Kidney (tissue), 14 donors: ENCODE measurements around the gene STARD5. TPM values are rescaled to one million over a fixed set of nuclear protein-coding genes. Genes with fewer than 3 reads are reported as not detected.

Experiments
- DNase-seq, 5 donors: peaks; one replicate each; pipeline ENCODE4 v3.0.0-alpha.2; 2013 to 2020
- FAIRE-seq: peaks from 2 replicates; lab custom pipeline; 2012; peaks lifted over from hg19 to GRCh38; lab: Jason Lieb, UNC
- H3K27ac ChIP-seq, 2 donors: one replicate each; pipeline ENCODE4 v1.7.0; 2013; ENCODE audit warnings: low read depth in 2 of 2, low read length in 2 of 2, inconsistent platforms in 1 of 2
- H3K27me3 ChIP-seq: one replicate; pipeline ENCODE4 v1.7.1; 2013; ENCODE audit warnings: low read length, inconsistent platforms; ENCODE audit not compliant: control insufficient read depth, insufficient read depth
- H3K36me3 ChIP-seq, 3 donors: one replicate each; pipeline versions ENCODE4 v1.7.0 to v1.7.1; 2013; ENCODE audit warnings: low read length in 3 of 3, control low read depth in 1 of 3, inconsistent platforms in 1 of 3; ENCODE audit not compliant: insufficient read depth in 3 of 3, control insufficient read depth in 2 of 3
- H3K4me1 ChIP-seq, 3 donors: one replicate each; pipeline versions ENCODE4 v1.7.0 to v1.7.1; 2013; ENCODE audit warnings: low read length in 3 of 3, inconsistent platforms in 1 of 3, low read depth in 1 of 3; ENCODE audit not compliant: control insufficient read depth in 2 of 3, insufficient read depth in 2 of 3
- H3K4me3 ChIP-seq, 3 donors: one replicate each; pipeline versions ENCODE4 v1.7.0 to v1.8.1; 2013; ENCODE audit warnings: low read length in 3 of 3, control low read depth in 1 of 3, inconsistent platforms in 1 of 3
- H3K9ac ChIP-seq, 3 donors: one replicate each; pipeline versions ENCODE4 v1.7.0 to v1.7.1; 2013; ENCODE audit warnings: low read length in 3 of 3, control low read depth in 1 of 3, inconsistent platforms in 1 of 3
- H3K9me3 ChIP-seq, 3 donors: one replicate each; pipeline versions ENCODE4 v1.7.0 to v1.7.1; 2013; ENCODE audit warnings: low read length in 3 of 3, control low read depth in 1 of 3, inconsistent platforms in 1 of 3; ENCODE audit not compliant: control insufficient read depth in 2 of 3, insufficient read depth in 1 of 3
- CTCF ChIP-seq: IDR thresholded peaks from 3 replicates; pipeline ENCODE4 v1.5.1; 2012; ENCODE audit warnings: mild to moderate bottlenecking, moderate library complexity, borderline replicate concordance; ENCODE audit not compliant: insufficient read depth; ENCODE audit errors: extremely low read depth
- intact Hi-C: fragments of 100-400 bp; cut with DNase I; formaldehyde crosslinking; loops from one replicate; pipeline ENCODE4 v1.11.1; 2022
- polyA plus RNA-seq: library from polyadenylated mRNA; stranded (reverse); fragments of 350-450 nt; fragmentation: Illumina TruSeq; extraction: RNeasy Lipid Tissue Mini Kit (QIAGEN cat#74804); gene quantifications from one replicate; pipeline ENCODE4 v1.2.3, GENCODE V29; 2014; ENCODE audit warnings: low read depth, low replicate concordance; ENCODE audit not compliant: insufficient read depth
- total RNA-seq: library from RNA; stranded (reverse); fragmentation: NEBNext Ultra II Directional; extraction: Animal tissue kit (Norgen Biotek cat#: 25700); gene quantifications from one replicate; pipeline ENCODE4 v1.2.1, GENCODE V29; 2021
- donor health status: control.
- donor health status: control.
- donor health status: control.
- donor health status: control.
- donor health status: control.
- donor health status: DM: yes; HTN: yes; CAD: no.
- donor health status: Normal renal cell carcinoma (clear cell type).

The STARD5 gene
- total and polyA plus RNA-seq, 2 donors from 2014 or later: 3.2 to 4.1 TPM

- no peak overlapping the region for H3K27ac ChIP-seq
- H3K9me3 ChIP-seq: no peaks in the 10 kb centered on the region
- intact Hi-C loops: no loop called here
- H3K4me1 ChIP-seq: no peaks in the 10 kb centered on the region
- H3K36me3 ChIP-seq: no peaks in the 10 kb centered on the region
- no peak for FAIRE-seq
- no peaks in the 10 kb centered on the region for H3K27me3 ChIP-seq
- DNase-seq: no peak
- TF ChIP-seq CTCF: no peak
- no peak overlapping the region for H3K4me3 ChIP-seq
- H3K9ac ChIP-seq: no peak overlapping the region
Observed at GRCh38 chr15:81326466-81327212, 2.7 kb upstream of the STARD5 start.

DNA sequence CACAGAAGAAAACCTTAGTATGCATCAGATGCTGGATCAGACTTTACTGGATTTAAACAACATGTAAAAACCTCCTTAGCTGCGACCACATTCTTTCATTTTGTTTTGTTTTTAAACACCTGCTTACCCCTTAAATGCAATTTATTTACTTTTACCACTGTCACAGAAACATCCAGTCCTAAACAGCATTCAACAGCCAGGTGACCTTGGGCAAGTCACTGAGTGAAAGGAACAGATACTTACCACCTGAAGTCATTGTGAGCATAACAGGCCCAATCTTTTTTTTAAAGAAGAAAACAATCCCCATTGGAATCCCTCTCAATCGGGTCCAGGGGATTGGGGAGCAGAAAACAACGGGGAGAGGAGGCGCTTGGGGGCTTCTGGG lies 390 bp downstream of the STARD5 start:
- H3K9ac ChIP-seq: peak overlapping the region; percentile 48 to 82 (median 57)
- no peak for TF ChIP-seq CTCF
- no peak for FAIRE-seq

GRCh38 chr15:81322676-81323253 lies 1.2 kb downstream of the STARD5 start:
- Histone ChIP-seq H3K36me3 (no peaks in the 10 kb centered on the region), H3K4me3 (no peak overlapping the region), H3K9me3 (no peaks in the 10 kb centered on the region), H3K9ac (no peak overlapping the region), H3K4me1 (no peaks in the 10 kb centered on the region), H3K27ac (no peak overlapping the region), H3K27me3 (no peaks in the 10 kb centered on the region)
- DNase-seq (no peak), FAIRE-seq (no peak)
- intact Hi-C loops: no loop called here
- TF ChIP-seq CTCF: no peak

More for the DNA sequence above, 390 bp downstream of the STARD5 start:
- H3K27ac ChIP-seq: no peak overlapping the region
- no peaks in the 10 kb centered on the region for H3K36me3 ChIP-seq
- no peaks in the 10 kb centered on the region for H3K9me3 ChIP-seq
- peak overlapping the region; percentile 58 to 82 (median 61) for H3K4me3 ChIP-seq
- H3K27me3 ChIP-seq: no peaks in the 10 kb centered on the region
- DNase-seq: peak in 2 of 5 donors; percentile 23 to 24
- intact Hi-C loops: no loop called here
- no peaks in the 10 kb centered on the region for H3K4me1 ChIP-seq
